Amygdala (tissue), 56 donors: Measurements from ENCODE around the gene APBB1.

ENCODE experiments used
- DNase-seq, 56 donors: peaks; one replicate each; lab custom pipeline; 2025; lab: John Stamatoyannopoulos, UW

APBB1 gene

GRCh38 chr11:6354651-6355485 is 64.0 kb downstream of the APBB1 start:
- no peak for DNase-seq

- DNase-seq = peak in 21 of 56 donors; percentile 2 to 37 (median 13)
Measured at GRCh38 chr11:6353367-6353987, 65.4 kb downstream of the APBB1 start.

GRCh38 chr11:6351782-6352382 is 67.0 kb downstream of the APBB1 start:
- DNase-seq = no peak

- DNase-seq = no peak
Measured at GRCh38 chr11:6350486-6350885, 68.4 kb downstream of the APBB1 start.

- no peak for DNase-seq
Measured at GRCh38 chr11:6350043-6350442, 68.9 kb downstream of the APBB1 start.

- DNase-seq = no peak
Measured at GRCh38 chr11:6345366-6345765, 73.5 kb downstream of the APBB1 start.
